HG03439 (cell line): ENCODE data around the gene COL23A1.
"Not testable (repeated sequence)": the region's sequence is repeated elsewhere in the genome, so short reads cannot be mapped to it uniquely, and the experiment has no call there.

Experiments
- ATAC-seq: cut with Tn5 transposase; IDR thresholded peaks from one replicate; pipeline ENCODE4 v1.9.1; 2021; ENCODE audit warnings: mild to moderate bottlenecking, moderate library complexity; ENCODE audit not compliant: unreplicated experiment

The COL23A1 gene

DNA sequence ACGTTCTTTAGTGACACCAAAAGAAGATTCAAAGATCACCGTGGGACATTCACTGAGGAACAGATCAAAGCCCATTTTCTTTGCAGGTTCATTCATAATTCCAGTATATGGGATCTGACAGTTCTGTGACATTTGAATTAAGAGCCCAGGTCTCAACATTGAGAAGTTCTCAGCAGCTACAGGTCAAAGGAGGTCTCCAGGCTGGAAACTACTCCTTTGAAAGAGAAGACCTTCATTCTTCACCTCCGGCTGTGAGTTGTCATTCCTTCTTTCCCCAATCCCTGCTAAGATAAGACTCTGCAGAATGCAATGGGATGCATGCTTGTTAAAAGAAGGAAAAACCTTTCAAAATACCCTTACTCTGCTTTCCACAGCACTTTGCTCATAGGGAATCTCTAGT, 79.0 kb downstream of the COL23A1 start:
- no peak for ATAC-seq

DNA sequence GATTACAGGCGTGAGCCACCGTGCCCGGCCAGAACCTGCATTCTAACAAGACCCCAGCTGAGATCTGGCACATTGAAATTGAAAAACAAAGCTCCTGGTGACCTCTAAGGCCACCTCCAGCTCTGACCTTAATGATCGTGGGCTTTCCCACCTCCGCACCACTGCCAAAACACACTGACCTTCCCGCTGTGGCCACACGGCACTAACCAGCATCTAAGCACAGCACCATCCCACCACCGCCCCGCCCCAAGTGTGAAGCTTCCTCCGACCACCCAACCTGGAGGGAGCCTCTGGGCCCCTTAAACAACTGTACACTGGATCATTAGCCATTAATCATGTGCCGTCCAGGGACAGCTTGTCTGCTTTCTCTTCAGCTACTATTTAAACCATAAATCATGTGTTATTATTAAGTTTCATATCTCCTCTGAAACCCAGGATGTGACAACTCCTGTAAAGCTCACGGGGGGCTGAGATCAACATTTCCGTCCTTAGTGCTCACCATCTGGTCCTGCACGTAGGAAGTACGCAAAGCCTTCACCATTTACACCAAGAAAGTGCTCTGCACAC, 80.6 kb downstream of the COL23A1 start:
- ATAC-seq, result no peak

DNA sequence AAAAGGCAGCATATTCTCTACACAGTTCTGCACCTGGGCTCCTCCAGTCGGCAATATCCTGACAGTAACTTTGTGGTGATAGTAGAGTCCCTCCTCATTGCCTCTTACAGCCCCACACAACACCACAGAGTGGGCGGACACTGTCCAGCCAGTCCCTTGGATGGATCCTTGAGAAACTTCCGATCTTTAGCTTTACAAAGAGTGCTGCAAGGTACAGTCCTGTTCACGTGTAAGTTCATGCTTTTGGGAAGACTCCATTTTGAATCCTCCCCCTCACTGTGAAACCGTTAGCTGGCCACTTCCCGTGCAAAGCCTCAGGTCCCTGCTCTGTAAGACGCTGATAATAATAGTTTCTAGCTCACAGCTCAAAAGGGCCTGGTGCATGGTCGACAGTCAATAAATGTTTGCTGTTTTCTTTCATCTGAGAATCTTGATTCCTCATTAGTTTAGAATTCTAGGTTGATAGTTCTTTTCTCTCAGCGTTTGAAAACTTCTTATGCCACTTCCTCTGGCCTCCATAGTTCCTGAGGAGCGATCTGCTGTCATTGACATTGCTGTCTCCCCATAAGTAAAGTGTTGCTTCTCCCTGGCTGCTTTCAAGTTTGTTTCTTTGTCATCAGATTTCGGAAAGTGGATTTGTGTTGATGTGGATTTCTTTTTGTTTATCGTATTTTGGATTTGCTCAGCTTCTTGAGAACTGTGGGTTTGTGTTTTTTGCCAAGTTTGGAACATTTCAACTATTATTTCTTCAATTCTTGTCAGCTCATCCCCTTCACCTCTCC, 82.9 kb downstream of the COL23A1 start:
- no peak for ATAC-seq

GRCh38 chr5:178505639-178506407, 84.4 kb downstream of the COL23A1 start:
- ATAC-seq, result no peak

- no peak for ATAC-seq
These were observed 85.7 kb downstream of the COL23A1 start for GRCh38 chr5:178504340-178504960.

- ATAC-seq, result no peak
These were observed 87.6 kb downstream of the COL23A1 start for GRCh38 chr5:178502401-178503100.

GRCh38 chr5:178499352-178499751, 90.8 kb downstream of the COL23A1 start:
- no peak for ATAC-seq

DNA sequence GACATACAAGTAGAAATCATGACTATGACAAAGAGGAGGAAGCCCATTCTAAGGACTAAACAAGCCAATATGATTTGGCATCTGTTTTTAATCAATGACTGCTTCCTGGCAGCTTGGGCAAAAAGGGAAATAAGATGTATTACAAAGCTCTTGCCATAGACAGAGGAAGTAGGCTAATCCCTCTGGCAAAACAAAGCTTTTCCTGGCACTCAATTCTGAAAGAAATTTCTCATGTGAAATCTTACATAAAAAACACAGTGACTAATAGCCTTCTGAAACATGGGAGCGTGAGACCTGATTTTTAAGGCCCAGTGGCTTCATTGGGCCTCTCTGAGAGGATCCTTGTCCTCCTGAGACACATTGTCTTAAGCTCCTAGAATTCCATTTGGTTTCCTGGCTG, 93.6 kb downstream of the COL23A1 start:
- no peak for ATAC-seq

DNA sequence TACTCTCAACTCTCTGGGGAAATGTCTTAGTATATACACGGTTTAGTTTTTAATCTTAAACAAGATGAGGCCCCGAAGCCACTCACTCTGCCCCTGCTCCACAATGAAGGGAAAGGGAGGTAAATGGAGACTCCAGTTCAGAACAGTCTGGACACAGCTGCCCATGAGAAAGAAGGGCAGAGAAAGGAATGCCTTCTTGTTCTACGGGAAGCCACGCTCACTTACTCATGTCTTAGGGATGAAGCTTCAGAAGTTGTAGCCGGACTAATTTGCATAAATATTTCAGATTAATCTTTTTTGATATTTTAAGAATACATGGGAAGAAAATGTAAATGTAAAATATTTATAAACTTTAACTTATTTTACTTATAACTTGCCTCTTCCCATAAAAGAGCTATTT, 94.0 kb downstream of the COL23A1 start:
- ATAC-seq, result no peak

DNA sequence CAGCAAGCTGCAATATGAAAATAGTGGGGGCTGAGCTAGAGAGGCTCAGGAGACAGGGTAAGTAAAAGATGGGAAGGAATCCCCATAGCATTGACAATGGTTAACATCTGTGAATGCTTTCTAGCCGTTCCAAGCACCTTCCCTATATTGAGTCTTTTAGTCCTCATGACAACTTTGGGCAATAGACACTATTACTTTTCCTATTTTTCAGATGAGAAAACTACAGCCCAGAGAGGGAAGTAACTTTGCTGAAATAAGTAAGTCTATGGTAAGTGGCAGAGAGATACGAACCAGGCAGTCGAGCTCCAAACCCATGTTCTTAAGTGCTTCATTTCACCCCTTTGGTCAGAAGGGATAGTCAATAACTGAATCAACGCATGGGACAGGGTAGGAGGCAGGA, 94.5 kb downstream of the COL23A1 start:
- ATAC-seq, result no peak

- ATAC-seq, result no peak
These were observed 97.9 kb downstream of the COL23A1 start for GRCh38 chr5:178492278-178492677.

DNA sequence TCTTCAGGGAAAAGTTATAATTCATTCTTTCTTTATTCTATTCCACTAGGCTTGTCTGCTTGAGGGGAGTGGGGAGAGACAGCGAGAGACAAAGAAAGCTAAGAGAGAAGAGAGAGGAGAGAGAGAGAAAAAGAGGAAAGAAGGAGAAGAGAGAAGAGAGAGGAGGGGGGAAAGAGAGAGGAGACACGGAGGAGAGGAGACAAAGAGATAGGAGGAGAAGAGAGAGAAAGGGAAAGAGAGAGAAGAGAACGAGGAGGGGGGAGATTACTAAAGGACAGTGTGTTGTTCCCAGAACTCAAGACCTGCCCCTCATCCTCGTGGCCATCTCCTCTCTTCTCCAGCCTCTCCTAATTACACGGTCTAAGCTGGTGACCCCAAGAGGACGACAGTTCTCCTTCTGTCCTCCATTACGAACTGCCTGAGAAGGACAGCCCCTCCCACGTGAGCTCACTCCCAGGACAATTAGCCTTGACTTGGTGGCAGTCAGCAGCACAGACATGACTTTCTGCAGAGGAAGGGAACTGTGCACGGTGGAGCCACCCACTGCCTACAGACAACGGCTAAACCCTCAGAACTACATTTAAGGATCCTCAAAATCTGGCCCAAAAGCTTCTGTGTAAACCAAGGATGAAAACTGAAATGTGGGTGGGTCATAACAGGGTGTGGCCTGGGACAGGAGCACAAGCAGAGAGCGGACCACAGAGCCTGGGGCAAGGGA, 99.1 kb downstream of the COL23A1 start:
- ATAC-seq, result no peak

- ATAC-seq, result no peak
These were observed 100.8 kb downstream of the COL23A1 start for GRCh38 chr5:178489271-178489976.

GRCh38 chr5:178488696-178489095, 101.5 kb downstream of the COL23A1 start:
- no peak for ATAC-seq

DNA sequence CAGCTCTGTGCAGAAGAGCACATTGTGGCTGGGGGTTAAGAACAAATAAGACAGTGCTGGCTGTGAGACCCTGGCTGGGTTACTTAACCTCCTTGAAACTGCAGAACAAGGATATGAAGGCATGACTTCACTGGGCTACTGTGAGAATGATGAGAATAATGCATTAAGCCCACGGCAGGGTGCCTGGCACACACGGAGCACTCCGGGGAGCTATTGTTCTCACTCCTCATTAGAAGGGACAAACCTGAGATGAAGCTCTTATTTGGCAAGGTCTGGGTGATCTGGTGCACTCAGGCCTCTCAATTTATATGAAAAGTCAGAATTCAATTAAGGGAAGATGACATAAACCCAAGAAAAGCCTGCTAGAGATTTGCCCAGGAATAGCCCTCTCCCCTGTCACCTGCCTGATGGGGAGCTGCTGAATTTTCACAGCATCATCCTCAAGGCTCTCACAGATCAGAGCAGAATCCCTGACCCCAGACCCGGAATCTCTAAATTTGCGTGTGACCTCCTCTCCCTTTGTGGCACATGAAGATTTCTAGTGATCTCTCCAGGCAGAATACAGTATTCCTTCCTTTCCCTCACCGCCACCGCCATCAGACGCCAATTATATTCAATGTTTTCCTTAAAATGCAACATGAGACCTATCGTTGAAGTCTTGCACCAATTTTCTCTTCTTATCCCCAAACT, 102.1 kb downstream of the COL23A1 start:
- ATAC-seq, result no peak

DNA sequence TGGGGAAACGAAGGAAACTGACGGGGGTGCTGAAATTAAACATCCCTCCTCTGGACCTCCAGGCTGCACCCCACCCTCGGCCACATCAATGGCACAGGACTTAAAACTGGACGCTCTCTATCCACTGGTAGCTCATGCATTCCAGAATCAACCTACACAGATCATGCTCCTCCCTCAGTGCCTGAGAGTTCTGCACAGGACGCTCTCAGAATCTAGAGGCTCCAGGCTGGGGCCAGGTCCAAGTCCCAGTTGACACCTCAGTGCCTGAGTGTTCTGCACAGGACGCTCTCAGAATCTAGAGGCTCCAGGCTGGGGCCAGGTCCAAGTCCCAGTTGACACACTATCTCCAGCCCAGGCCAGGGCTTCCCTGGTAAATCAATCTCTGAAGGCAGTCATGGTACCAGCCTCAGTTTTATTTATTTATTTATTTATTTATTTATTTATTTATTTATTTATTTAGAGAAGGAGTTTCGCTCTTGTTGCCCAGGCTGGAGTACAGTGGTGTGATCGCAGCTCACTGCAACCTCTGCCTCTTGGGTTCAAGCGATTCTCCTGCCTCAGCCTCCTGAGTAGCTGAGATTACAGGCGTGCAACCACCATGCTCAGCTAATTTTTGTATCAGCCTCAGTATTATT, 103.2 kb downstream of the COL23A1 start:
- ATAC-seq, result not testable (repeated sequence)

- no peak for ATAC-seq
These were observed 104.0 kb downstream of the COL23A1 start for GRCh38 chr5:178486239-178486641.

DNA sequence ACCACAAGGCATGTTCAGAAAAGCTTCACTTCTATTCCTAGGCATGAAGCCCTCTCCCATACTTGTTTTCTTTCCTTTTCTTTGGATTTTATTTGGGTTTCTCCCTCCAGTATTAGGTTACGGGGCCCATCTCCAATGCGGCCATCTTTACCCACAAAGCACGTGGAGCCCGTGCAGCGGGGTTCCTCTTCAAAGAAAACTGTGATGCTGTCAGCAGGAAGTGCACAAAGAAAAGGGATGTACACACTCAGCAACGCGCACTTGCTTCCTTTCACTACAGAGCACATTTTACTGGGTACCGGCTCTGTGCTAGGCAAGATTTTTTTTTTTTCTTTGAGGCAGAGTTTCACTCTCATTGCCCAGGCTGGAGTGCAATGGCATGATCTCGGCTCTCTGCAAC, 106.6 kb downstream of the COL23A1 start:
- ATAC-seq, result no peak

DNA sequence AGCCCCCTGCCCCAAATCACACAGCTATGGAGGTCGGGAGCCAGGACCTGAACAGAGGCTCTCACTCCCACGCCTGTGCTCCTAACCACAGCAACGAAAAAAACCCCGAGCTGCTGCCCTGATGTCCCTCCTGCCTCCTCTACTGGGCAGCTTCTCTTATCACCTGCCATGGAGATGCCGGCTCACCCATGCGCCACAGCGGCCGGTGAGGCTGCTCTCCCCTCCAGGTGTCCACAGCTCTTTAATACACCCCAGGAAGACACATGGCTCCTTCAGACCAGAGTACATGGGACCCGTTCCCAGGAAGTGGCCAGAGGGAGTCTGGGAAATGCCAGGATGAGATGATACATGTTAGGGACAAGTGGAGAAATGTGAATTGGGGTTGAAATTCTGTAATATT, 110.9 kb downstream of the COL23A1 start:
- no peak for ATAC-seq
